NCI-H510A treated with DMSO at 0.1 percent for 48 hours (cell line): ENCODE data around the gene MLLT6.

Experiments
- DNase-seq: peaks from one replicate; lab custom pipeline; 2025; lab: John Stamatoyannopoulos, UW

MLLT6 gene

DNA sequence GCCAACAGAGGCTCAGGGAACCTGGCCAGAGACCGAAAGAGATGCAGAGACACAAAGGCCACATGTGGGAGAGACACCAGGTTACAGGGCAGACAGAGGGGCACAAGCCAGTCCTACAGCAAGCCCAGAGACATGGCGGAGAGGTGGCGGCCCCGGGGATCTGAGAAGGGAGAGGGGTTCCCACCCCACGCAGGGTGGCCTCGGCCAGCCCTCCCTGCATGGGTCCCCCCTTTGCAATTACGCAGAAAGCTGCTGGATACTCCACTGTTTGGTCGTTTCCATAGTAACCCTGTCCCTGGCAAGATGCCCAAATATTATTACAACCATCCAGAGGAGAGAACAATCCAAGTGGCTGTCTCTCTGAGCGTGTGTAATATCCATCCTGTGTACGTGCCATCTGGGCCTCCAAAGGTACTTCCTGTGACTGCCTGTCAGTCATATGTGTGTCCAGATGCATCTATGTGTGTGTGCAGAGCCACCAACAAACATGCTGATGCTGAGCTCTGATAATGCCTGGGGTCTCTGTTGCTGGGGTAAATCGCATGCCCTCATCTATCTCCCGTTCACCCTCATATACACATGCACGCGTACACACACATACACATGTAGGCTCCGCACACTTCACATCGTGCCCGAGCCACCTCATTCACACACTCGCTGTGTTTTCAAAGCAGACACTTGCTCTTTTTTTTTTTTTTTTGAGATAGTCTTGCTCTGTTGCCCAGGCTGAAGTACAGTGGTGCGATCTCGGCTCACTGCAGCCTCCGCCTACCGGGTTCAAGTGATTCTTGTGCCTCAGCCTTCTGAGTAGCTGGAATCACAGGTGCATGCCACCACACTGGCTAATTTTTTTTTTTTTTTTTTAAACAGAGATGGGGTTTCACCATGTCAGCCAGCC, 37.6 kb downstream of the MLLT6 start:
- peak; percentile 65 for DNase-seq

DNA sequence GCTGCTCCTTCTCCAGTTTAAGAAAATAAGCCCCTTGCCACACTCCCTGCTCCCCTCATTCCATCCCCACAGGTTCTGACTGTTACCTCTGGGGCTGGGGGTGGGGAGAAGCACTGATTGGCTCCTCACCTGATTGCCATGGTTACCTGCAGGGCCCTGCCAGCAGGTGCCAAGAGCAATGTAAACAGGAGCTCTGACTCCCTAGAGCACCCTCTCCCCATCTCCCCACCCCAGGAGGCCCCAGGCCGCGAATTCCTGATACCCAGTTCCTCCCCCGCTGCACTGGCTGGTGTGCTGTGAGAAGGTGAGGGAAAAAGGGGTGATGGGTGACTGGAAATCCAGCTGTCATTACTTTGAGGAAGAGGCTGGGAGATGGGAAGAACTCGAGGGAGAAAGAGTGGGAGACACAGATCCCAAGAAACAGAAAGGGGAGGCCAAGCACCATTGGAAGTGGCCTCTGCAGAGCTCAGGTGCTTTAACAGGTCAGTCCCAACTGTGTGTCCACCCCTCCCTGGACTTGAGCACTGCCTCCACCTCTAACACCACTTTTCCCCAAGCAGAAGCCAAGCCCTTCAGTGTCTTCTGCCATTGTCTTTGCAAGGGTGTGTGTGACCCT, 38.6 kb downstream of the MLLT6 start:
- DNase-seq = peak; percentile 58

DNA sequence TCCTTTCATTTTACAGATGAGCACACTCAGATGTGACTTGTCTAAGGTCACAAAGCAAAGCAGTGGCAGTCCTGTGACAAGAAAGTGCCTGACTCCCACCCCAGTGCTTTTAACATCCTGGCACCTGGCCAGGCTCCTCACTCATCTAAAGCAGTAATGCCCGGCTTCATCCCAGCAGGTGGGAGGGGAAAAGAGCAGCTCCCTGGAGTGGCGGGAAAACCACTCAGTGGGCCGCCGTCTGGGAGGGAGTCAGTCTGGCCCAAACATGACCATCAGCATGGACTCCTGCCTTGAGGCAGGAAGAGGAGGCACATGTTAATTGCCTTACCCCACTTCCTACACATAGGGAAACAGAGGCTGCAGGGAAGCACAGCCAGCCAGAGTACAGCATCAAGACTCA, 40.5 kb downstream of the MLLT6 start:
- peak; percentile 78 for DNase-seq

DNA sequence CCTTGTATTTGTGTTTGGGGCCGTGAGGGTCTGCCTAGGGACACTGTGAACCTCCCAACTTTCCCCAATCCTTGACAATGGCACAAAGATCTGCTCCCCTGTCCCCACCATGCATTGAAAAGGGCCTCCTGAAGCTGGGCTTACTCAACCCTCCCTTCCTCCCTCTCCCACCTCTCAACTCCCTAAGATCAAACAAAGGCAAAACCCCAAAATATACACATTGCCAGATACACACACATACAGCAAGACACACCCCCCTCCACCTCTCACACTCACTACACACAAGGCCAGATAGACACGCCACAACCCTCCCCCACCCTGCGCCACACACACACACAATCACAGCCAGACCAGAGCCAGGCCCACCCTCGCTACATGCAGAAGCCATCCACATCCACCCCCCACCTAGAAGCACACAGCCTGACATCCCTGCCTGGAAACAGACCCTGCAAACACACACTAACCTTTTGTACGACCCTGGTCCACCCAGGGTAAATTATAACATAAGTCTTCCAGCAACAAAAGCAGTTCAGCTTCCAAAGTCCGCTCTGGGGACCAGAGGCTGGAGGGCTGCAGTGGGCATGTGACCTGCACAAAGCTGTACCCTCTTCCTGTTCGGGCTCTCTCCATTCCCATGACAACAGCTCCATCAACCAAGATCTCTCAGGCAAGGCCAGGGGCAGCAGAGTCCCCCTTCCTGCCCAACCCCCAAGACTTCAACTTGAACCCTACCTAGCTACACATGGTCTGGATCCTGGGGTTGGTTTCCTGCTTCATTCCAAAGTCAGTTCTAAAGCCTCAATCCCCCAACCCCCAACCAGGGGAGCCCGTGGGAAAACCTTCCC, 41.2 kb downstream of the MLLT6 start:
- DNase-seq = no peak

DNA sequence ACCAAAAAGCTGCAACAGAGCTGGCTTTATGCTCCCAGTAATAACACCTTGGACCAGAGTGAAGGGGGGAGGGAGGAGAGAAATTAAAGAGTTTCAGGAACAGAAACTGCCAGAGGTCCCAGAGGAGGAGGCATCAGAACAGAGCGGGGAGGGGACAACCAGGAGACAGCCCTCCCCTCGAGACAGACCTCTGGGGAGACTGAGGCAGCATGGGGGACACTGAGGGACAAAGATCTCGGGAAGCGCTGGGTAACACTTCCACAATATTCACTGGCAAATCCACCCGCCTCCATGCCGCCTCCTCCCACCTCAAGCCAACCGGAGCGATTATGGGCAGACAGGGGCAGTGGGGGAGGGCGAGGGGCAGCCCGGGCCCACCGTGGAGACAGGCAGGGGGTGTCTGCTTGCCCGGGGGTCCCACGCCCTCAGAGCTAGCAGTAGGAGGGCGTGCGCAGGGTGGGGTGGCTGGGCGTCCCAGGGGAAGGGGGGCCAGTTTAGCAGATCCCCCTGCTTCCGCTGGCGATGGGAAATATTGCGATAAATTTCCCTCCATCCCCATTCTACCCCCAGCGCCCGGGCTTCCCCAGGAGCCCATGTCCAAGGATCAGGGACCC, 41.9 kb downstream of the MLLT6 start:
- peak; percentile 15 for DNase-seq

DNA sequence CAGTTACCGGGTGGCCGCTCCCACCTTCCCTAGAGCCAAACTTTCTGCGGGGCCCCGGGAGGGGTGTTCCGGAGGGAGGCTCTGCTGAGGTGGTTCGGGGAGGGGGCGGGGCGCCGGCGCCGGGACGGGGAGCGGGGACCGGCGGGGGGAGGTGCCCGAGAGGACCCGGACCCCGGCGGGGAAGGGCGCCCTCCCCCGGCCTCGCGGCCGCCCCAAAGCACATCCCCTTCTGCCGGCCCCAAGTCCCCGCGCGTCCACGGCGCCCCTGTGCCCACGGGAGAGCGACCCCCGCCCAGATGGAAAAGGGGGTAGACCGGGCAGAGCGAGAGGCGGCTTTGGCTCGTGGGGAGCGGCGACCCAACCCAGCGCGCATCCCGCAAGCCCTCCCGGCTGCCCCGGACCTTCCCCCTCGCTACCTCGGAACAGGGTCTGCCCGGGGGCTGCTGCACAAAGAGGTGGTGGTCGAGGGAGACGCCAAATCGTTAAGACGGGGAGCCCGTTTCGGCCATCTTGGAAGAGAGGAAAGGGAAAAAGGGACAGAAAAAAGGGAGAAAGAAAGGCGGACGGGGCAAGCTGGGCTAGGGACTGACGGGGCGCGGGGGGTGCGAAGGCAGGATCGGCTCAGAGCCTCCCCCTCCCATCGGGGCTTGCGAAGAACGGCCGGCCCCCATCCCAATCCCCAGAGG, 42.5 kb downstream of the MLLT6 start:
- DNase-seq = no peak

DNA sequence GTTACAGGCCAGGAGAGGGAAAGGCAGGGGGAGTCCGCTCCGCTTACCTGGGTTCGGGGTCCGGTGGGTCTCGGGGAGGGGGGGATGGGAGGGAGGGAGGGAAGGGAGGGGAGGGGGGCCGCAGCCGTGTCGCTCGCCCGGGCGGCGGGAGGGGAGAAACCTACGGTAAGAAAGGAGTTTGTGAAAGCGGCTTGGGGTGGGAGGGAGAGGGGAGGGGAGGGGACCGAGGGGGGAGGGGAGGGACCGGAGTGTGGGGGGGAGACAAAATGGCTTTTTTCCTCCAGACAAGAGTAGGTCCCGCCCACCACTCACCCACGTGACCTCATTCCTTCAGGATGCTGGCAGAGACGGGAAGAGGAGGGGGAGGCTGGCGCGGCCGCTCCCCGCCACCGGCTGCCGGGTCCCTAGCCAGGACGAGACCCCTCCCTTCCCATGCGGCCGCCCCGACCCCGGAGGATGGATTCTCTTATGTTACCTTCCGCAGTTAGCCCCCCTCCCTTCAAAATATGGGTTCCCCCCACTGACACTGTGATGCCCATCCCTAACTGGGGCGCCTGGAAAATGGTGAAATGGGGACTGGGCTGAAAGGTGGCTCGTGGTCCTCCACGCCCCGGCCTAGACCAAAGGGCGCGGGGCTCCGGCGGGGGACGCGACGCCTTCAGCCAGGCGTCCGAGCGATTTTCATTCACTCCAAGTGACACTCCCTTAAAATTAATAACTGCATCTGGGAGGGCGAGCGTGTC, 43.2 kb downstream of the MLLT6 start, which contains the start of gene PCGF2:
PCGF2 (minus strand) TSS at position 188 of the 743 bp plus-strand sequence. CDS start 7,934 bp downstream, outside the sequence.
- DNase-seq = peak; percentile 85

DNA sequence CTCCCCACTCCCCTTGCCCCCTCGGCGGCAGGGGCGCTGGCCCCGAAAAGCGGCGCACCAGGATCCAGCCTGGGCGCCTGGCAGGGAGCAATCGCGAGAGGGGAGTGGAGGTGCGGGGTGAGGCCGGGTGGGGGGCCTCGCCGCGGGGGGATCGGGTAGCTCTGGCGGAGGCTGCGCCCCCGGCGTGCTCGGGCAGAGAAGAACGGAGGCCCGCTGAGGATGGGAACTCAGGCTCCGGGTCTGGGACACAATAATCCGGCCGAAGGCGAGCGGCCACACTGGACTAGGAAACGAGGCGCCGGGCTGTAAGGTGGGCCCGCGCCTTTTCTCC, 43.8 kb downstream of the MLLT6 start:
- DNase-seq = no peak

DNA sequence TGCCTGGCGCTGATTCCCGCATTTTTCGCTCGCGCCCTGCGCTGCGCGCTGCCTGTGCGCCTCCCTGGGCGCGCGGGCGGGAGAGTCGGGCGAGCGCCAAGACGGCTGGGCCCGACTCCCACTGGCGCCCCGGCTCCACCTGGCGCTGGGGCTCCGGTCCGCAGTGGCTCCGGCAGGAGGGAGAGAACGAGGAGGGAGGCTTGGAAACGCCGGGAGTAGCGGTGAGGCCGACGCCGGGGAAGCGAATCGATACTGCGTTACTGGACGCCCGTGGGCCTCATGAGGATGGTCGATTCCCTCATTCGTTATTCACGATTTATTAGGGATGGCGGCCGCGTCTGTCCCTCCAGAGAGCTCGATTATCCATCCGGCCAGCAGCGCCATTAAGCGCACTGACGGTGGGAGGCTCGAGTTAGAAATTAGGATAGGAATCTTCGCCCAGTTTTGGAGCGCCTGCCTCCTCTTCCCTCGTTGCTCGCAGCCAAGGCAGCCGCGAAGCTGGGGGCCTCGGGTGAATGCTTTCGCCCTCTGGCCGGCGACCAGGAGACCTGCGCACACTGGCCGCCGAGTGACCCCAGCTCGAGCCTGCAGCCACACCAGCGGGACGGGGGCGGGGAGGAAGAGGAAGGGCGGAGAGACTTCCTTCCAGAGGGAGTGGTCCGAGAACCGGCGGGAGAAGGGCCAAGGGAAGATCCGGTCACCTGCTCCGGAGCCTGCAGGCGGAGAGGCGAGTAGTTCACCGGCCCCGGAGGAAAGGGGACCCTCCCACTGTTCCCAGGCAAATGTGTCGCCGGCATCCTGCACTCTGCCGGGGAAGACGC, 44.4 kb downstream of the MLLT6 start:
- peak; percentile 77 for DNase-seq

DNA sequence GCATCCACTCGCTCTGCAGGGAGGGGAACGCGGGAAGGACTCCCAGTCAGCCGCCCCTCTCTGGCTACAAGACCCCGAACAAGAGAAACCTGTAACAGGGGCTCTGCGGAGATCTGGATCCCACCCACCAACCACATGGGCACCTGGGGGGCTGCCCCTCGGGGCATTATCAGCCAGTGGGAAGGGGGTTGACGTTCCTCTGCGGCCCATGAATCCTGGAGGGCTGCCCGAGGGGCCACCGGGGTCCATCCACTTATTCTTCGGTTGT, 44.9 kb downstream of the MLLT6 start:
- no peak for DNase-seq

DNA sequence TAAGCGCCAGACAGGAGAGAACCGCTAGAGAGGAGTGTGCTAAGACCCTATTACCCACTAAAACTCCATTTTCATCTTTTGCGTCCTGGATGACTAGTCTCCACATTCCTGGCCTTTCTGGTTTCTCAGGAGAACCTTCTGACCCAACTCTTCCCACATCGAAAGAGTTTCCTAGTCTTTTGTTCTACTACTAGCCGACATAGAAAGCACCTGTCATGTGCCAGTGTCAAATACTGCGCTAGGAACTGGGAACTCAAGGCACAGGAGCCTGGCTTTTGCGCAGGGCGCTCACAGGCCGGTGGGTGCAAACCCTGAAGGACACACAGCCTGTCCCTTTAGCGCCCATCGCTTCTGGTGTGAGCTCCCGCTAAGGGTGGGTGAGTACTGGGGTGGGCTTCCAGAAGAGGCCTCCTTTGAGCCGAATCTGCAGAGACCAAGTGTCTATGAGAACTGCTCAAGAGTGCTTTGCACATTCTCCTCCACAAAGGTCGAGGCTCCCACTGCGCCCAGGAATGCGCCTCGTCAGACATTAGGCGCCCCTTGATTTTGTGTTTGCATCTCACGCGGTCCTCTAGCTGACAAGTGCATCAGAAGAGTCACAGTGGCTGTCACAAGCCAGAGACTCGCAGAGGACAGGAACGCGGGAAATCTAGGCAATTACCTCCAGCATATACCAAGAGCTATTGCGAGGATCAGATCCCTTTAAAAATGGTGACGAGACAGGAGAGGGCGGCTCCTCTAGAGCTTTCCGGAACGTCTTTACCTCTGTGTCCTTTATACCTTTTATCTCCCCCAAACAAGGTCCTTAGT, 45.4 kb downstream of the MLLT6 start:
- DNase-seq = peak; percentile 67

DNA sequence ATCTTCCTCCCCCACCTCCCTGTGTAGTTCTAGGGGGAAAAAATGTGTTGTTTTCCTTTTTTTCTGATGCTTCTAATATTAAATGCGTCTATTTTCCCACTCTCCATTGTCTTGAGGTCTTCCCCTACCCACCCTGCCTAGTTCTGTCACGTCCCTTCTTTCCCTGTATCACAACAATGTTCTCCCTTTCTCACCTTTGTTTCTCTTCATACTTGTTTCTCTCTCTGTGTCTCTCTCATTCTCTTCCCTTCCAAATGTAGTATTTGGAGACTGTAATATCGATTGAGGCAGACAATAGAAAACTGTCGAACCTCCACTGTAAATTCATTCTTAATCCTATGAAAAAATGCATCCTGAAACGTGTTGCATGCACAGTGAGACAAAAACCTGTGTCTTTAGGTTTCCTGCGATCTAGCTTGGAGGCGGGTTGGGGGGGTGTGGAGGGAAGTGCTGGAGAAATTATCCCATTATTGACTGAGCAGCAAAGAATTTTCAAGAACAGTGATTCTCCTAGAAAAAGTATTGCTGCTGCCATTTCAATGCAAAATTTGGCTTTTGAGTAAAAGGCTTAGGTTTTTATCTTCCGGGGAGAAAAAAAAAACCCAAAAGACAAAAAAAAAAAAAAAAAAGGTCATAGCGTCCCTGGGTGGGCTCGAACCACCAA, 46.2 kb downstream of the MLLT6 start:
- DNase-seq = peak; percentile 84

DNA sequence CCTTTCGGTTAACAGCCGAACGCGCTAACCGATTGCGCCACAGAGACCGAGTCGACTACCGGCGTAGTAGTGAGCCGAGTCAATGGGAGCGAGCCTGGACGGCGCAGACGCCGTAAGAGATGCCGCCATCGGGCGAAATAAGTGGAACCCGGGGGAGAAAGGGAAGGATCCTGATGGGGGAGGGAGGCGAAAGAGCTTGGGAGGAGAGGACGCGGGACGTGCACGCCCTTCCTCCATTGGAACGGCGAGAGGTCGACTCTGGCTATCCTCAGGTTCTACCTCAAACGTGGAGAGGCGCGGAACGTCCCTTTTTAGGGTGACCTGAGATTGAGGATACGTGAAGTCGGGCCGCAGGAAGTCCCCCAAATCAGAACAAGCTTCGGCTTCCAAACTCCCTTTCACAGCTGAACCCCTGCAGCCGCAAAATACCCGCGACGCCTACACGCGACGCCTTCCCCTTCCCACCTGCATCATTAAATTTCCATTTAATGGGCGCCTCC, 46.8 kb downstream of the MLLT6 start:
- peak; percentile 84 for DNase-seq

DNA sequence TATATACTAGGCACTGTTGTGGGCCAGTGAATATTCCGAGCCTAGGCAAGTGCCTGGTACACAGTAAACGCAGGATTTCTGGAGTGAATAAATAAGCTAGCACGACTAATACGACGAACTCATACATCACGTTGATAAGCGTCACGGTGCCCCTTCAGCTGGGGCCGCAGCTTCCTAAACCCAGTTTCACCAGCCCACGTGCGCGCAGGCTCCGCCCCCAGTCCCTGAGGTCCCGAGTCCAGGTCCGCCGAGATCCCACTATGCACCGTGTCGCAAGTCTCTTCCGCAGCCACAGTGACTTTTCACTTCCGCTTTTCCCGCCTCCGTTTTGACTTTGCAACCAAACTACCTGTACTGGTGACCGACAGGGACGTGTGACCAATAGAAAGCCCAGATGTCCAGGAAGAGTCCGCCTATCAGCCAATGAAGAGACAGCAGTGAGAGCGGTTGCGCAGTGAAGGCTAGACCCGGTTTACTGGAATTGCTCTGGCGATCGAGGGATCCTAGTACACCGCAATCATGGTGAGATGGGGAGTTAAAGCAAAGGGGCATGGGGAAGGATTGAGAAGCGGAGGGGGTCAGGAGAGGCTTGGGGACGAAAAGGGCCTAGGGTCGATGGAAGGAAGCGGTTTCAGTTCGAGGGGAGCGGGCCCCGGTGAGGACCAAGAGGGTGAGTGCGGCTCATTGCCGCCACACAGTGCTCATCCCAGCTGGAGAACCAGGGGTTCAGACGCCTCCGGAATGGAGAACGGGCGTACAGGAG, 47.4 kb downstream of the MLLT6 start, which contains the start of gene PSMB3:
PSMB3 (plus strand) TSS at position 434 of the 763 bp plus-strand sequence; CDS start at position 520, 86 bp downstream.
- peak; percentile 98 for DNase-seq

DNA sequence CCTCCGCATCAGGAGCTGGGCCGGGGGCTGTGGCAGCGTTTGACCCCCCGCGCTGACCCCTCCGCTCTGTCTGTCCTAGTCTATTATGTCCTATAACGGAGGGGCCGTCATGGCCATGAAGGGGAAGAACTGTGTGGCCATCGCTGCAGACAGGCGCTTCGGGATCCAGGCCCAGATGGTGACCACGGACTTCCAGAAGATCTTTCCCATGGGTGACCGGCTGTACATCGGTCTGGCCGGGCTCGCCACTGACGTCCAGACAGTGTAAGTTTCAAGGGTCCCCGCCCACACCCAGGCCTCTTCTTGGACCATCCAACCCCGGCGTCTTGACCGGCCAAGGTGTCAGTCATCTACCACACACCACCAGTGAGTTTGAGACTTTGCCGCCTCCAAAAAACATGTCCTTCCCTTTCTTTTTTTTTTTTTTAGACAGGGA, 48.0 kb downstream of the MLLT6 start:
- no peak for DNase-seq

DNA sequence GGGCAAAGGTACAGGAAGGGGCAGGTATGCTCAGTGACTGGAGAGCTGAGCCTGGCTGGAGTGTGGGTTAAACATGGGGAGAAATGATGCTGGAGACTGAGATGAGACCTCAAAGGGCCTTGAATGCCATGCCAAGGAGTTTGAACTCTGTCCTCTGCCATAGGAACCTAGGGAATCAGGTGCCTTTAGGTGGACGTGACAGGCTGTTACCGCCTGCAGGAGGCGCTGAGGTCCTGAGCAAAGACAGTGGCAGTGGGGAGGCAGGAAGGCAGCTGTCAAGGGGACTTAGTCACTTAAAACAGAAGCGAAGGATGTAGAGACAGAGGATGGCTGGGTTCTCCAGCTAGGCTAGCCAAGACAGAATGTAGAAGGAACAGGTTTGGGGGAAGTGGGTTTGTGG, 56.5 kb downstream of the MLLT6 start:
- DNase-seq = no peak

DNA sequence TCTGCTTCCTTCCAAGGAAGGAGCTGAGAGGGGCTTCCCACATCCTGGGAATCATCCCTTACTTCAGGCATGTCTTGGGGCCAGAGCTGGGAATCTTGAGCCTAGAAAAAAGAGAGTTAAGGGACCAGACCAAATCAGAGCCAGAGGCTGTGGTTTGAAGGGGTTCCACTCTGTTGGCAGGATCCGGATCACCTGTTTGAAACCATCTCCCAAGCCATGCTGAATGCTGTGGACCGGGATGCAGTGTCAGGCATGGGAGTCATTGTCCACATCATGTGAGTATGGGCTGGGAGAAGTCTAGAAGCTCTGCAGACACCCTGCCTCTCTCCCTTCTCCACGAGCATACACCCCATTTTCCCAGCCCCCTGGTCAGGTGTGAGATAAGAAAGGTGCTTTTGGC, 57.2 kb downstream of the MLLT6 start:
- DNase-seq = no peak

DNA sequence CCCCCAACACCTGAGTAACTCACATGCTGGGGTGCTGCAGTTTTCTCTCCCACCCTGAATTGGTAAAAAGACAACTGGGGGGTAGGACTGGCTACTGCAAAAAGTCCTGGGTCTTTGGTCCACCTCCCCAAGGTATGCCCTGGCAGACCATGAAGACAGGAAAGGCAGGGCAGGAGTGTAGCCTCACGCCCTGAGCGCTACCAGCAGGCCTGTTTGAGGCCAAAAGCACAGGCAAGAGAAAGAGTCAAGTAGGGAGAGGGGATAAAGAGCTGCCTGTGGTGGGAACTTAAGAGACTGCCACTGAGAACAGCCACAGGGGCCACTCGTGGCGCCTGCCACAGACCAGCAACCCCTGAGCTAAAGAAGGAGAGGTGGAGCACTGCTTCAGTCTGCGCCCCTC, 61.3 kb downstream of the MLLT6 start:
- DNase-seq = no peak
